OCI-LY7 (cell line): ENCODE data around the gene ACVR1B. TPM values are rescaled to one million over a fixed set of nuclear protein-coding genes. Genes with fewer than 3 reads are reported as not detected.

ENCODE experiments used
- BruUV-seq: library from RNA; stranded (reverse); fragments of 400-500 nt; replicated peaks from 2 replicates; lab custom pipeline; 2021; lab: Mats Ljungman, UMichigan
- CTCF ChIA-PET: fragments of 300-600 bp; sonication (Branson Sonifier 250); formaldehyde crosslinking; loops from one replicate; lab custom pipeline; 2022; ENCODE audit warnings: antibody characterized with exemption; ENCODE audit not compliant: unreplicated experiment; lab: Charles Lee
- POLR2A ChIA-PET: fragments of 300-600 bp; sonication (Branson Sonifier 250); formaldehyde crosslinking; loops from one replicate; lab custom pipeline; 2022; ENCODE audit warnings: antibody characterized with exemption; lab: Charles Lee
- DNase-seq: peaks from one replicate; pipeline ENCODE4 v3.0.0-alpha.2; 2015; ENCODE audit warnings: low spot score
- H2AFZ ChIP-seq: fragments of 200-600 bp; sonication (generic), shearing (Covaris generic); 2 replicates; pipeline ENCODE4 v1.6.1; 2014; ENCODE audit warnings: mild to moderate bottlenecking, antibody characterized with exemption, low read length, moderate library complexity
- H3K27ac ChIP-seq: fragments of 200-600 bp; sonication (generic); 2 replicates; pipeline ENCODE4 v1.5.1; 2014; ENCODE audit warnings: mixed run types, low read depth, mild to moderate bottlenecking, moderate library complexity, low read length, inconsistent platforms; ENCODE audit not compliant: poor library complexity, severe bottlenecking
- H3K36me3 ChIP-seq: fragments of 200-600 bp; sonication (generic); 2 replicates; pipeline ENCODE4 v1.6.1; 2014; ENCODE audit warnings: mild to moderate bottlenecking, antibody characterized with exemption, low read length, moderate library complexity, mixed read lengths; ENCODE audit not compliant: insufficient read depth
- H3K4me1 ChIP-seq: fragments of 200-600 bp; sonication (generic); 2 replicates; pipeline ENCODE4 v1.5.1; 2014; ENCODE audit warnings: mild to moderate bottlenecking, low read length; ENCODE audit not compliant: insufficient read depth, poor library complexity, severe bottlenecking
- H3K4me2 ChIP-seq: fragments of 200-600 bp; sonication (generic); 2 replicates; pipeline ENCODE4 v1.6.1; 2014; ENCODE audit warnings: mild to moderate bottlenecking, low read length
- H3K4me3 ChIP-seq: fragments of 200-600 bp; sonication (generic); 2 replicates; pipeline ENCODE4 v1.5.1; 2014; ENCODE audit warnings: mild to moderate bottlenecking, low read depth, low read length; ENCODE audit not compliant: poor library complexity, severe bottlenecking
- H3K79me2 ChIP-seq: fragments of 200-600 bp; sonication (generic); 2 replicates; pipeline ENCODE4 v1.6.1; 2016; ENCODE audit warnings: low read depth, mild to moderate bottlenecking, low read length, moderate library complexity, mixed read lengths; ENCODE audit not compliant: insufficient read depth
- H3K9me2 ChIP-seq: fragments of 200-600 bp; sonication (generic); 2 replicates; pipeline ENCODE4 v1.6.1; 2016; ENCODE audit warnings: mild to moderate bottlenecking, low read length, mixed read lengths; ENCODE audit not compliant: insufficient read depth
- H3K9me3 ChIP-seq: fragments of 200-600 bp; sonication (generic); 2 replicates; pipeline ENCODE4 v1.6.1; 2014; ENCODE audit warnings: mild to moderate bottlenecking, mixed run types, low read length, mixed read lengths
- H4K20me1 ChIP-seq: fragments of 200-600 bp; sonication (generic); 2 replicates; pipeline ENCODE4 v1.6.1; 2014; ENCODE audit warnings: mild to moderate bottlenecking, antibody characterized with exemption, low read length, moderate library complexity, mixed read lengths; ENCODE audit not compliant: insufficient read depth
- CTCF ChIP-seq: fragments of 200-600 bp; sonication (generic); conservative IDR thresholded peaks from 2 replicates; pipeline ENCODE4 v1.5.1; 2014; ENCODE audit warnings: mild to moderate bottlenecking, antibody characterized with exemption, low read length, moderate library complexity, mixed read lengths
- EZH2phosphoT487 ChIP-seq: fragments of 200-600 bp; sonication (generic); IDR thresholded peaks from 2 replicates; pipeline ENCODE4 v1.6.1; 2018; ENCODE audit warnings: low read depth, borderline replicate concordance, mild to moderate bottlenecking, mixed run types, antibody characterized with exemption, low read length, moderate library complexity, mixed read lengths
- intact Hi-C: fragments of 100-400 bp; cut with micrococcal nuclease; formaldehyde crosslinking; loops from one replicate; pipeline ENCODE4 v1.10.0; 2022; ENCODE audit not compliant: unreplicated experiment
- total RNA-seq, 2 experiments: library from RNA; depleted of rRNA in 1 of 2; stranded (reverse); fragments of >200 nt in 1 of 2; shearing (Covaris generic) in 1 of 2; gene quantifications; 2 replicates each; pipeline ENCODE4 v1.2.3, GENCODE V29; 2014 to 2022

ACVR1B gene
- total RNA-seq, 2 experiments from 2014 or later: 4.1 to 6.8 TPM

GRCh38 chr12:51955702-51956101 is 4.2 kb downstream of the ACVR1B start:
- ChIA-PET CTCF (no interaction called here), POLR2A (interaction anchor here (0.8 to 1.1 kb wide), 2 partner anchors 46 to 440 kb away, joined by 3 read pairs; no protein-coding TSS in a partner anchor)
- no peak overlapping the region for H3K4me3 ChIP-seq
- H3K36me3 ChIP-seq: no peaks in the 10 kb centered on the region
- H3K4me1 ChIP-seq: peaks cover 18% of the 10 kb centered on the region
- no peak overlapping the region for H2AFZ ChIP-seq
- peaks cover 4% of the 10 kb centered on the region; the same call in 1 of the 2 replicates for H4K20me1 ChIP-seq
- H3K79me2 ChIP-seq: no peaks in the 10 kb centered on the region
- TF ChIP-seq CTCF: no peak
- intact Hi-C loops: no loop called here
- no peak overlapping the region for H3K27ac ChIP-seq
- H3K9me2 ChIP-seq: no peaks in the 10 kb centered on the region
- BruUV-seq: no TSS peak
- H3K9me3 ChIP-seq: no peaks in the 10 kb centered on the region
- no peak for DNase-seq
- H3K4me2 ChIP-seq: no peak overlapping the region

DNA sequence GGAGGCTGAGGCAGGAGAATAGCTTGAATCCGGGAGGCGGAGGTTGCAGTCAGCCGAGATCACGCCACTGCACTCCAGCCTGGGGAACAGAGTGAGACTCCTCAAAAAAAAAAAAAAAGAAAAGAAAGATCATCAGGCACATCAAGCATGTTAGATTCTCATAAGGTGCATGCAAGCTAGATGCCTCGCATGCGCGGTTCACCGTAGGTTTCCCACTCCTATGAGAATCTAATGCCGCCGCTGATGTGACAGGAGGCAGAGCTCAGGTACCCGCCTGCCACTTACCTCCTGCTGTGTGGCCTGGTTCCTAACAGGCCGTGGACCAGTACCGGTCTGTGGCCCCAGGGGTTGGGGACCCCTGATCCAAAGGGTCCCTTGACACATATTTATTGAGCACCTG is 7.0 kb downstream of the ACVR1B start:
- ChIA-PET POLR2A (no interaction called here), CTCF (no interaction called here)
- H3K4me1 ChIP-seq: peaks cover 5% of the 10 kb centered on the region
- no peaks in the 10 kb centered on the region for H3K79me2 ChIP-seq
- H3K9me2 ChIP-seq: no peaks in the 10 kb centered on the region
- no peak overlapping the region for H2AFZ ChIP-seq
- intact Hi-C loops: no loop called here
- no peak for DNase-seq
- no peak for TF ChIP-seq CTCF
- TF ChIP-seq EZH2phosphoT487: no peak
- H3K4me3 ChIP-seq: no peak overlapping the region
- H3K36me3 ChIP-seq: peaks cover 3% of the 10 kb centered on the region
- BruUV-seq: no TSS peak
- no peak overlapping the region for H3K27ac ChIP-seq
- H3K4me2 ChIP-seq: no peak overlapping the region
- no peaks in the 10 kb centered on the region for H3K9me3 ChIP-seq
- peaks cover 3% of the 10 kb centered on the region; the same call in 1 of the 2 replicates for H4K20me1 ChIP-seq

- no peaks in the 10 kb centered on the region for H3K9me3 ChIP-seq
- H3K4me3 ChIP-seq: no peak overlapping the region
- TF ChIP-seq CTCF (no peak), EZH2phosphoT487 (no peak)
- H3K27ac ChIP-seq: no peak overlapping the region
- no peak overlapping the region for H2AFZ ChIP-seq
- no peaks in the 10 kb centered on the region for H3K4me1 ChIP-seq
- H4K20me1 ChIP-seq: no peaks in the 10 kb centered on the region; the same call in 1 of the 2 replicates
- H3K4me2 ChIP-seq: no peak overlapping the region
- peaks cover 5% of the 10 kb centered on the region for H3K36me3 ChIP-seq
- H3K79me2 ChIP-seq: no peaks in the 10 kb centered on the region
- DNase-seq: no peak
- intact Hi-C loops: no loop called here
- ChIA-PET CTCF (no interaction called here), POLR2A (no interaction called here)
- no TSS peak for BruUV-seq
- no peaks in the 10 kb centered on the region for H3K9me2 ChIP-seq
These were observed 7.7 kb downstream of the ACVR1B start for GRCh38 chr12:51959211-51959610.
